ENCODE results near the gene HAPLN3.
A peak's percentile ranks its signal among the peaks of the same experiment; 100 is the strongest.

HAPLN3 gene

DNA sequence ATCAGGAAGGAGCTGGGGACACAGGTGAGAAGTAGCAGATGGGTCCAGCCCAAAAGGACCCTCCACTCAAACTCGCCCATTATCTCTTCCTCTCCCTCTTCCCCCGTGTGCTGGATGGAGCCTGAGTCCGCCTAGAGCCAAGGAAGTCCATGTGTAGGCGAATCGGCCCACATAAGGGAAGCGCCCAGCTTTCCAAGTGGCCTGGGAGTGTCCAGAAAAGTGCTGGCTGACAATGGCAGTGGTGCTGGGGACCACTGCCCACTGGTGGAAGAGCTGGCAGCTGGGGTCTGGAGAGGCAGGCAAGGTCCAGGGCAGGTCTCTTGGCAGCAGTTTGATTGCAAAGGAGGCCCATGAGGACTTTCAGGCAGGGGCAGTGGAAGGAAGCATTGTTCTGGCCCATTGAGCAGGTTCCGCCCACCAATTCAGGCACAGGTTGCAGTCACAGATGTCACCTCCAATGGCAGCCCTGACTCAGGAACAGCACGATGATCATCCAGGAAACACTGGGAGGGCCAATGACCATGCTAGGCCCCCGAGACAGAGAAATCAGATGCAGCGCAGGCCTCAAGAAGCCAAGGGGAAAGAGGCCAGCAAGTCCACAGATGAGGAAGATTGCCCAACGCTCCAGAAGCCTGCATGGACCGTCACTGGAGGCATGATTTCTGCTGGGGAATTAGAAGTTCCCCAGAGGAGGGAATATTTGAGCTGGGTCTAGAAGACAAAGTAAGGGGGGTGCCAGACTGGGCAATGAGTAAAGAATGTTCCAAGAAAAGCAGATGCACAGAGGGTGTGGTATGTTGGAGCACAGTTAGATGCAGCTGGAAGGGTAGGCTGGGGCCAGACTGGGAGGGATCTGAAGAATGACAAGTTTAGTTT lies 14.8 kb upstream of the HAPLN3 start:
- no peak for DNase-seq

GRCh38 chr15:88908697-88909621 lies 13.6 kb upstream of the HAPLN3 start:
- DNase-seq = no peak

GRCh38 chr15:88908123-88908522 lies 12.8 kb upstream of the HAPLN3 start:
- DNase-seq = no peak

DNA sequence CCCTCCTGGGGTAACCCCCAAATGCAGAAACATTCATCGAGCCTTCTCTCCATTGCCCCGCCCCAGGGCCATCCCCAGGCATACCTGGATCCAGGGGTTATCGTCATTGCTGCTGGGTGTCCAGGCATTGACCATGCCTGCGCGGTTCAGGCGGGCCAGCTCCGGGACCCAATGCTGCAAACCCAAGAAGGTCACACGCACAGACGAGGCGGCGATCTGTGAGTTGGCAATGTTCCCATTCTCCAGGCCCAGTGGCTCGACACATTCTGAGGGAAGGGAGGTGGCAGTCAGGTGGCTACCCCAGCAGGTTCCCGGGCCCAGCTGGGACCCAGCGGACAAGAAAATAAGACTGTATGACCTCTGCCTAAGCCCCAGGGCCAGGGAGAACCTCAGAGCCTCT lies 11.8 kb upstream of the HAPLN3 start:
- DNase-seq = no peak

- no peak for DNase-seq
Measured at GRCh38 chr15:88906551-88906950, 11.2 kb upstream of the HAPLN3 start.

DNA sequence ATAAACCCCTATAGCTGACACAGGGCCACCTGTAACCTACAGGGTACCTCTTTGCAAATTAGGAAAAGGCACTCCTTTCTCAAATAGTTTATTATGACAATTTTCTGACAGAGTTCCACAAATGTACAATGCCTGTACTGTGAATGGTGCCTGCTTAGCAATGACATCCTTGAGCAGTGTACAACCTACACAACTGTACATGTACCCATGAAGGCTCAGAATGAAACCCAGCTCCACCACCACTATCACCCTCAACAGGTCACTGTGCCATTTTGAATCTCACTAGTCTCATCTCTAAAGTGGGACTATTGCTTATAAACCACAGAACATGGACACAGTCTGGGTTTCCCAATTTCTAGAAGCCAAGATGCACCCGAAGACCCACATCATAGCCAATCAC lies 10.8 kb upstream of the HAPLN3 start:
- DNase-seq = no peak

GRCh38 chr15:88905576-88905975 lies 10.2 kb upstream of the HAPLN3 start:
- DNase-seq = no peak

GRCh38 chr15:88904624-88905327 lies 9.4 kb upstream of the HAPLN3 start:
- peak; percentile 89 to 96 for DNase-seq

DNA sequence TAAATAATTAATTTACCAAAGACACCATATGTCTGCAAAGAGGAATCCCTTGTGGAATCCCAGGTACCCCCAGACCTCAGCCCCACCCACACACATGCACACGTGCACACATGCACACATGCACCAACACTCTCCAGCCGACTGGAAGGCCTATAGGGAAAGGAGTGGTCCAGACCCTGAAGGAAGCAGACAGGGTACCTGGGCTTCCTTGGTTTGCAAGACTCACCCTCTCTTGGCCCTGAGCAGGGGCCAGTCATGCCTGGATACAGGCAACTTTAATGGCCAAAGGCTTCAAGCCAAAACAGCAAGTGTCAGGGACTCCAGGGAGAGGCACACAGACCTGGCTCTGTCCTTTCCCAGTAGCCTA lies 8.9 kb upstream of the HAPLN3 start:
- no peak for DNase-seq

DNA sequence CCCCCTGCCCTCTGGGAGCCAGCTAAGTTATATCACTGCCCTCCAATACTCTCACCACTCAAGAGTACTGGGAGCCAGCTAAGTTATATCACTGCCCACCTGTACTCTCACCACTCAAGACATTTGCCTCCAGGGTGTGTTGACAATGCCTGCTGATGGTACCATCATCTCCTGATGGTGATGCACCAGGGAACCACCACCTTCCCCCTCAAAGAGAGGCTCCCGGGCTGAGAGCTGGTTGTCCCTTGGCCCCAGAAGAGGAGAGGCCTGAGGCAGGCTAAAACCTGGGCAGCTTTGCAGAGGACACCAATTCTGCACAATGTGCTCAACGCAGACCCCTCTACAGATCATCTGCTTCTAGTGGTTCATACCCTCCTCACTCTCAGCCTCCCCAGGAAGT lies 7.5 kb upstream of the HAPLN3 start:
- no peak for DNase-seq

GRCh38 chr15:88902221-88902835 lies 7.0 kb upstream of the HAPLN3 start:
- DNase-seq = no peak

DNA sequence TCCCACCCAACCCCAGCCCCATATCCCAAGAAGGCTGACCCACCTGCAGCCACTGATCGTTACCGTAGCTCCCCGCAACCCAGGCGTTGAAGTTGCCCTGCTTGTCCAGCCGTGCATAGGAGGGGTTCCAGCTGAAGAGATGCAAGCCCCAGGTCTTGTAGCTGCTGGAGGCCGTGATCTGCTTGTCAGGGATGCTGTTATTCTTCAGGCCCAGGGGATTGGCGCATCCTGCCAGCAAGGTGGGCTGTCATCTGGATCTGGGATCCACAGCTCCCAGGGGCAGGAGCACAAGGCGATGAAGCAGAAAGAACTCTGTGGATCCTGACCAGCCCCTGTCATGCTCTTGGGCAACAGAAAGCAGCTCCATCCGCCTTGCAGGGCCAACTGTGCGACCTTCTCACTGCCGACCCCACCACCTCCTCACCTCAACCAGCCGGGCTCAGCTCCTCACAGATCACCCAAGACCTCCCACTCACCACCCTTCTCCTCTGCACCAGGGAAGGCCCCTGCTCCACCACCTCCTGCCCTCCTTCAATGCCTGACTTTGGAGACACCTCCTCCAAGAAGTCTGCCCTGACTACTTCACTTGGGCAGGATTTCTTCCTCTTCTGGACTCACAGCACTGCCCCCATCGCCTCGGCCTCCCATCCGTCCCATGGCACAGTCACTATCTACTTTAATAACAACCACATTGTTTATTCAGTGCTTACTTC lies 6.3 kb upstream of the HAPLN3 start:
- DNase-seq = no peak

GRCh38 chr15:88900982-88901418 lies 5.7 kb upstream of the HAPLN3 start:
- DNase-seq = no peak

GRCh38 chr15:88900309-88900981 lies 5.1 kb upstream of the HAPLN3 start:
- DNase-seq = no peak

DNA sequence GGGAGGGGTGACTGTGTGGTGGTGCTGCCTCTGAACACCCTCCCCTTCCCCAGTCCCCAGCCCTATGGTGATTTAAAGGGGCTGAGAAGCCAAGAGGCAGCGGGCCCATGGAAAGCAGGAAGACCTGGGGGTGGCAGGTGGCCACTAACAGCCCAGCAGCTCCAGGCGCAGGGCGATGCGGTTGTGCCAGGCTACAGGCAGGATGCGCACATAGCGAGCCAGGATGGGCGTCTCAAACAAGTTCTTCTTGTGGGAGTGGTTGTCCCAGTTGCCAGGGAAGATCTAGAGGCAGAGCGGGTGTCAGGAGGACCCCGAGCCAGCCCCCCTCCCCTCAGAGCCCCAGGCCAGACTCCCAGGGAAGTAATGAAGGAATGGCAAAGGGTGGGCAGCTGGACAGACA lies 3.9 kb upstream of the HAPLN3 start:
- no peak for DNase-seq

GRCh38 chr15:88898736-88899135 lies 3.4 kb upstream of the HAPLN3 start:
- no peak for DNase-seq

GRCh38 chr15:88897456-88898194 lies 2.3 kb upstream of the HAPLN3 start:
- peak; percentile 78 to 85 for DNase-seq

DNA sequence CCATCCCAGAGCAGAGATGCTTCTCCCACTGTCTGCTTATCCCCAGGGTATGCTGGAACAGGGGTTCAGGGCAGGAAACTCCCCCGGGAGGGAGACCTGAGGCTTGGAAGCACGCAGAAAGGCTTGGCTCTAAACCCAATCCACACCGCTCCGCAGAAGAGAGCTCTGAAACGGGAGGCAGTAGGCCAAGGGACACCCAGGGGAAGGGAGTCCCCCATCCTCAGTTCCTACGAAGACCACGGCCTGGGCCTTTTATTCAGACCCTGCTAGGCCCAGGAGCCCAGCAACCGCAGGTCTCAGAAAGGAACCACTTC lies 1.8 kb upstream of the HAPLN3 start:
- no peak for DNase-seq

- no peak for DNase-seq
Measured at GRCh38 chr15:88896333-88897033, 1.1 kb upstream of the HAPLN3 start.

- DNase-seq = peak; percentile 84 to 92
Measured at GRCh38 chr15:88894348-88894818, 961 bp downstream of the HAPLN3 start.

Measured in activated CD4-positive, alpha-beta T cell treated with anti-CD3 and anti-CD28 coated beads for 4 hours (primary cell).